HUES6 (cell line): ENCODE results near the gene UBTF.

Source experiments
- H3K27ac ChIP-seq: 2 replicates; pipeline ENCODE4 v1.7.0; 2013; ENCODE audit warnings: low read depth, mild to moderate bottlenecking, low read length, inconsistent platforms
- H3K27me3 ChIP-seq: 2 replicates; pipeline ENCODE4 v1.6.1; 2013; ENCODE audit warnings: low read length; ENCODE audit not compliant: control insufficient read depth, insufficient read depth
- H3K36me3 ChIP-seq: 2 replicates; pipeline ENCODE4 v1.6.1; 2013; ENCODE audit warnings: low read length; ENCODE audit not compliant: control insufficient read depth, insufficient read depth
- H3K4me1 ChIP-seq: 2 replicates; pipeline ENCODE4 v1.6.1; 2013; ENCODE audit warnings: low read length; ENCODE audit not compliant: control insufficient read depth, insufficient read depth
- H3K4me3 ChIP-seq: 2 replicates; pipeline ENCODE4 v1.5.1; 2013; ENCODE audit warnings: low read depth, low read length
- H3K9ac ChIP-seq: one replicate; pipeline ENCODE4 v1.6.1; 2013; ENCODE audit warnings: mild to moderate bottlenecking, low read length
- H3K9me3 ChIP-seq: 2 replicates; pipeline ENCODE4 v1.6.1; 2013; ENCODE audit warnings: low read depth, low read length; ENCODE audit not compliant: control insufficient read depth, insufficient read depth

UBTF gene

GRCh38 chr17:44220213-44221083 is 973 bp upstream of the UBTF start:
- H3K27ac ChIP-seq = peak overlapping the region; percentile 98
- peak overlapping the region; percentile 98 for H3K9ac ChIP-seq
- peak overlapping the region; percentile 78 for H3K4me3 ChIP-seq
- no peaks in the 10 kb centered on the region for H3K27me3 ChIP-seq
- H3K4me1 ChIP-seq = peaks cover 18% of the 10 kb centered on the region
- no peaks in the 10 kb centered on the region for H3K9me3 ChIP-seq
- H3K36me3 ChIP-seq = peaks cover 18% of the 10 kb centered on the region

GRCh38 chr17:44219108-44219615 is 313 bp downstream of the UBTF start:
- H3K9ac ChIP-seq = peak overlapping the region; percentile 98
- peaks cover 31% of the 10 kb centered on the region for H3K36me3 ChIP-seq
- peak overlapping the region; percentile 94; the same call in 1 of the 2 replicates for H3K27ac ChIP-seq
- H3K9me3 ChIP-seq = no peaks in the 10 kb centered on the region
- no peaks in the 10 kb centered on the region for H3K27me3 ChIP-seq
- peak overlapping the region; percentile 80 for H3K4me3 ChIP-seq
- peaks cover 18% of the 10 kb centered on the region for H3K4me1 ChIP-seq

GRCh38 chr17:44218344-44219107 is 949 bp downstream of the UBTF start:
- Histone ChIP-seq H3K36me3 (peaks cover 38% of the 10 kb centered on the region), H3K9me3 (no peaks in the 10 kb centered on the region), H3K27ac (peak overlapping the region; percentile 33; the same call in 1 of the 2 replicates)

GRCh38 chr17:44217738-44218343 is 1.6 kb downstream of the UBTF start:
- Histone ChIP-seq H3K27me3 (no peaks in the 10 kb centered on the region), H3K9me3 (no peaks in the 10 kb centered on the region), H3K4me3 (peak overlapping the region; percentile 80), H3K4me1 (peaks cover 16% of the 10 kb centered on the region), H3K27ac (peak overlapping the region; percentile 33; the same call in 1 of the 2 replicates), H3K9ac (peak overlapping the region; percentile 78), H3K36me3 (peaks cover 44% of the 10 kb centered on the region)

More at GRCh38 chr17:44218344-44219107, 949 bp downstream of the UBTF start:
- Histone ChIP-seq H3K9ac (peak overlapping the region; percentile 98), H3K27me3 (no peaks in the 10 kb centered on the region), H3K4me3 (peak overlapping the region; percentile 80), H3K4me1 (peaks cover 18% of the 10 kb centered on the region)

GRCh38 chr17:44216694-44217093 is 2.8 kb downstream of the UBTF start:
- Histone ChIP-seq H3K9ac (no peak overlapping the region), H3K36me3 (peaks cover 52% of the 10 kb centered on the region), H3K9me3 (no peaks in the 10 kb centered on the region), H3K27ac (no peak overlapping the region), H3K4me1 (peaks cover 10% of the 10 kb centered on the region), H3K27me3 (no peaks in the 10 kb centered on the region), H3K4me3 (peak overlapping the region; percentile 80; the same call in 1 of the 2 replicates)

GRCh38 chr17:44216173-44216572 is 3.3 kb downstream of the UBTF start:
- peaks cover 15% of the 10 kb centered on the region for H3K4me1 ChIP-seq
- no peak overlapping the region for H3K27ac ChIP-seq
- H3K4me3 ChIP-seq = no peak overlapping the region
- peaks cover 57% of the 10 kb centered on the region for H3K36me3 ChIP-seq
- H3K9ac ChIP-seq = no peak overlapping the region
- H3K9me3 ChIP-seq = no peaks in the 10 kb centered on the region
- H3K27me3 ChIP-seq = no peaks in the 10 kb centered on the region

GRCh38 chr17:44214896-44215295 is 4.6 kb downstream of the UBTF start:
- H3K36me3 ChIP-seq = peaks cover 65% of the 10 kb centered on the region
- H3K9ac ChIP-seq = no peak overlapping the region
- H3K27me3 ChIP-seq = no peaks in the 10 kb centered on the region
- H3K9me3 ChIP-seq = no peaks in the 10 kb centered on the region
- no peak overlapping the region for H3K27ac ChIP-seq
- H3K4me3 ChIP-seq = no peak overlapping the region
- H3K4me1 ChIP-seq = peaks cover 22% of the 10 kb centered on the region

GRCh38 chr17:44214230-44214494 is 5.3 kb downstream of the UBTF start:
- Histone ChIP-seq H3K27ac (no peak overlapping the region), H3K36me3 (peaks cover 72% of the 10 kb centered on the region), H3K4me1 (peaks cover 22% of the 10 kb centered on the region)

GRCh38 chr17:44213403-44214229 is 5.9 kb downstream of the UBTF start:
- H3K4me1 ChIP-seq = peaks cover 22% of the 10 kb centered on the region

More at GRCh38 chr17:44214230-44214494, 5.3 kb downstream of the UBTF start:
- Histone ChIP-seq H3K4me3 (no peak overlapping the region), H3K9me3 (no peaks in the 10 kb centered on the region), H3K27me3 (no peaks in the 10 kb centered on the region), H3K9ac (no peak overlapping the region)

More at GRCh38 chr17:44213403-44214229, 5.9 kb downstream of the UBTF start:
- Histone ChIP-seq H3K27me3 (no peaks in the 10 kb centered on the region), H3K4me3 (no peak overlapping the region), H3K27ac (no peak overlapping the region), H3K9ac (no peak overlapping the region), H3K36me3 (peaks cover 78% of the 10 kb centered on the region), H3K9me3 (no peaks in the 10 kb centered on the region)
